Mesothelial cell of epicardium (in vitro differentiated cells): ENCODE measurements around the gene SORBS1. TPM values are rescaled to one million over a fixed set of nuclear protein-coding genes. Genes with fewer than 3 reads are reported as not detected.

ENCODE experiments used
- DNase-seq, 2 experiments: peaks; one replicate each; pipeline ENCODE4 v3.0.0; 2021; ENCODE audit warnings: low spot score in 2 of 2; ENCODE audit not compliant: unreplicated experiment in 2 of 2
- H3K27ac Mint-ChIP-seq: 2 replicates; pipeline ENCODE4 v1.8.0; 2021; ENCODE audit warnings: mixed read lengths
- H3K27me3 Mint-ChIP-seq: 2 replicates; pipeline ENCODE4 v1.8.0; 2021; ENCODE audit warnings: low read depth, mixed read lengths
- H3K36me3 Mint-ChIP-seq: 2 replicates; pipeline ENCODE4 v1.8.0; 2021; ENCODE audit warnings: mixed read lengths
- H3K4me1 Mint-ChIP-seq: 2 replicates; pipeline ENCODE4 v1.8.0; 2021; ENCODE audit warnings: mixed read lengths
- H3K4me3 Mint-ChIP-seq: 2 replicates; pipeline ENCODE4 v1.8.0; 2021; ENCODE audit warnings: mild to moderate bottlenecking, moderate library complexity, mixed read lengths
- H3K9me3 Mint-ChIP-seq: 2 replicates; pipeline ENCODE4 v1.8.0; 2021; ENCODE audit warnings: mixed read lengths
- total RNA-seq: library from RNA; stranded (reverse); gene quantifications from 3 replicates; pipeline ENCODE4 v1.2.1, GENCODE V29; 2021
- TF ChIP-seq, protein P1 (sequence below): fragments of 200-600 bp; sonication (generic); IDR thresholded peaks from one replicate; pipeline ENCODE4 v1.5.0; 2021; ENCODE audit warnings: antibody characterized with exemption; ENCODE audit not compliant: unreplicated experiment

SORBS1 gene
- total RNA-seq, 1 donor from 2014 or later, result 24.9 TPM

DNA sequence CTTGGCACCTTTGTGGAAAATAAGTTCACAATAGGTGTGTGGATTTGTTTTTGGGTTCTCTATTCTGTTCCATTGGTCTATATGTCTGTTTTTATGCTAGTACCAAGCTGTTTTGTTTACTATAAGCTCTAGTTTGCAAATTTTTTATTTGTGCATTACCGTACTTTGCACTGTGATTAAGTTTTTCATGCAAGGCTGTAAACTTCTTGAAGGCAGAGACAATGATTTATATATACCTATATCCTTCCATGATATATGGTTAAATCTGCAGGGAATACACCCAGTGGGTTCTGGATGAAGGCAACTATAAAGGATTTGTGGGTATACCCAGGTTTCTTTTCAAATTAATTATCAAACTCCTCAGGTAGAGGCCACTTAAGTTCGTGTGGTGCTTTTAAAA lies 178.6 kb downstream of the SORBS1 start:
- Mint-ChIP-seq H3K27ac (no peak overlapping the region), H3K4me1 (peaks cover 2% of the 10 kb centered on the region), H3K27me3 (no peaks in the 10 kb centered on the region), H3K36me3 (no peaks in the 10 kb centered on the region), H3K9me3 (no peaks in the 10 kb centered on the region), H3K4me3 (no peak overlapping the region)
- TF ChIP-seq, protein P1, sequence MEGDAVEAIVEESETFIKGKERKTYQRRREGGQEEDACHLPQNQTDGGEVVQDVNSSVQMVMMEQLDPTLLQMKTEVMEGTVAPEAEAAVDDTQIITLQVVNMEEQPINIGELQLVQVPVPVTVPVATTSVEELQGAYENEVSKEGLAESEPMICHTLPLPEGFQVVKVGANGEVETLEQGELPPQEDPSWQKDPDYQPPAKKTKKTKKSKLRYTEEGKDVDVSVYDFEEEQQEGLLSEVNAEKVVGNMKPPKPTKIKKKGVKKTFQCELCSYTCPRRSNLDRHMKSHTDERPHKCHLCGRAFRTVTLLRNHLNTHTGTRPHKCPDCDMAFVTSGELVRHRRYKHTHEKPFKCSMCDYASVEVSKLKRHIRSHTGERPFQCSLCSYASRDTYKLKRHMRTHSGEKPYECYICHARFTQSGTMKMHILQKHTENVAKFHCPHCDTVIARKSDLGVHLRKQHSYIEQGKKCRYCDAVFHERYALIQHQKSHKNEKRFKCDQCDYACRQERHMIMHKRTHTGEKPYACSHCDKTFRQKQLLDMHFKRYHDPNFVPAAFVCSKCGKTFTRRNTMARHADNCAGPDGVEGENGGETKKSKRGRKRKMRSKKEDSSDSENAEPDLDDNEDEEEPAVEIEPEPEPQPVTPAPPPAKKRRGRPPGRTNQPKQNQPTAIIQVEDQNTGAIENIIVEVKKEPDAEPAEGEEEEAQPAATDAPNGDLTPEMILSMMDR, result no peak
- DNase-seq, result no peak

DNA sequence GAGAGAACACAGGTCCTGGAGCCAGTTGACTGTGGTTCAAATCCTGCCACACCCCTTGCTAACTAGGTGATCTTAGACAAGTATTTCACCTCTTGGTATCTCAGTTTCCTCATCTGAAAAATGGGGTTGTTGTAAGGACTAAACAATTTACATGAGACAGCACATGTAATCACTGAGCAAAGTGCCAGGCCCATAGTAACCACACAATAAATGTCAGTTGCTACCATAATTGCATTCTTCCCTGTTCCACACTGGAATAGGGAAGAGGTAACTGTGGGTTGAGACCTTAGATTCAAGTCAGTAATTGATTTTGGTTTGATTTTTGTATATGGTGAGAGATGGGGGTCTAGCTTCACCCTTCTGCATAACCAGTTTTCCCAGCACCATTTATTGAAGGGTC lies 179.0 kb downstream of the SORBS1 start:
- Mint-ChIP-seq H3K9me3 (no peaks in the 10 kb centered on the region), H3K27ac (no peak overlapping the region), H3K4me1 (peaks cover 2% of the 10 kb centered on the region), H3K27me3 (no peaks in the 10 kb centered on the region), H3K4me3 (no peak overlapping the region), H3K36me3 (no peaks in the 10 kb centered on the region)
- DNase-seq, result no peak
- TF ChIP-seq, protein P1, result no peak

DNA sequence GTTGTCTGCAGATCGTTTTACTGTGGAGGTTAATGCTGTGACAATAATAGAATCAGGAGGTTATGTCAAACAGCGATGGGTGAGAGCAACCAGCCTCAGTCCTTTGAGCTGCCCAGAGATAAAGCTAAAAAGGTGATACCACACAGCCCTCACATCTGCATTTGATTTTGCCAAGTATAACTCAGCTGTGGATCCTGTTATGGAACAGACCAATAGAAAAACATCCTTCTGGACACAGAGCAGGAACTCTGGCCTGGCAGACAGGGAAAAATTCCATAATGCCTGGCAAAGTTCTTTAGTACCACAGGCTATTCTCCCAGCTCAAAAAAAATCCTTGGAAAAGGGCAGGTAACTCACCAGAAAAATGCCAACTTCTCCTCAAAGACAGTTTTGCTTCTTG lies 183.2 kb downstream of the SORBS1 start:
- TF ChIP-seq, protein P1, result no peak
- no peak for DNase-seq
- H3K27ac Mint-ChIP-seq, result no peak overlapping the region
- H3K4me3 Mint-ChIP-seq, result no peak overlapping the region
- H3K4me1 Mint-ChIP-seq, result peaks cover 2% of the 10 kb centered on the region
- no peaks in the 10 kb centered on the region for H3K9me3 Mint-ChIP-seq
- H3K27me3 Mint-ChIP-seq, result no peaks in the 10 kb centered on the region
- no peaks in the 10 kb centered on the region for H3K36me3 Mint-ChIP-seq

DNA sequence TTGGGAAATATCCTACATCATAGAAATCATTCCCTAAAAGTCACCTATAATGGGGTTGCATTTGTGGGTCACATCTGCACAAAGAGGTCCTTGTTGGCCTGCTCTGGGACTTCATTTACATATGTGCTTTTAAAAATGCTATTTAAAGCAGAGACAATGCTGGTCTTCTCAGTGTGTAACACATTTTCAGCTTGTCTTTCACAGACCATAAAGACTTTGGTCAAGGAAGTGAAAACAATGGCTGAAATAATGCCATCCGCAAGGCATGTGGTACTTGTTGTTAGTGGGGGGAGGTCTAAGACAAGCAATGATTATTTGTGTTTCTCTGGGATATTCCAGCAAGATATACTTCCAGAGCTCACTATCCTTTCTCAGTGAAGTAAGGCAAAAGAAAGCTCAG lies 185.8 kb downstream of the SORBS1 start:
- H3K9me3 Mint-ChIP-seq, result no peaks in the 10 kb centered on the region
- H3K4me3 Mint-ChIP-seq, result no peak overlapping the region
- no peak overlapping the region for H3K27ac Mint-ChIP-seq
- no peaks in the 10 kb centered on the region for H3K4me1 Mint-ChIP-seq
- TF ChIP-seq, protein P1, result no peak
- DNase-seq, result no peak
- H3K27me3 Mint-ChIP-seq, result peaks cover 3% of the 10 kb centered on the region
- no peaks in the 10 kb centered on the region for H3K36me3 Mint-ChIP-seq

DNA sequence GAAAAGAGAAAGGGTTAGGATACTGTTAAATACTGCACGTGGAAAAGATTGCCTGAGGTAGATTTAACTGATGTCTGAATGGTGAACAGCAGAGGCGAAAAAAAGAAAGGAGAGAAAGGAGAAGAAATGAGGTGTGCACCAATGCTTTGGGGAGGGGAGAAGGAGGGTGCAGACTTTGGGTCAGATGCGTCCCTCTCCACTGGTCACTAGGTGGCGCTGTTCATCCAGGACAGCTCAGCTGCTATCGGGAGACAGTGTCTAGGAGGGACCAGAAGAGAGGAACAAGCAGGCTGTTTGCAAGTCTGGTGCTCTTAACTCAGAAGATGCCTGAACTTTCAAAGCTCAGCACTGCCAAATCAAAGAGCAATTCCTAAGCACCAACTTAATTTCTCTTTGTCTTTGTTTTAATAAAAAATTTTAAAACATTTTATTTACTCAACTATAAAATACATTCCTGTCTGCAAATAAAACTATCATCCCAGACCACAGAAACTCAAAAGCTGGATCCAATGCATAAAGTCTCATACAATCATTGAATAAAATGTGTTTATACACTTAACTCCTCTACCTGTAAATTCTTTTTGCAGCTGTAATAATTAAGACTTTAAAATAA lies 186.5 kb downstream of the SORBS1 start:
- H3K27ac Mint-ChIP-seq, result no peak overlapping the region
- TF ChIP-seq, protein P1, result peak; percentile 78
- peak in 1 of 2 experiments; percentile 69 for DNase-seq
- no peak overlapping the region for H3K4me3 Mint-ChIP-seq
- H3K9me3 Mint-ChIP-seq, result no peaks in the 10 kb centered on the region
- H3K36me3 Mint-ChIP-seq, result no peaks in the 10 kb centered on the region
- no peaks in the 10 kb centered on the region for H3K4me1 Mint-ChIP-seq
- peaks cover 3% of the 10 kb centered on the region for H3K27me3 Mint-ChIP-seq

DNA sequence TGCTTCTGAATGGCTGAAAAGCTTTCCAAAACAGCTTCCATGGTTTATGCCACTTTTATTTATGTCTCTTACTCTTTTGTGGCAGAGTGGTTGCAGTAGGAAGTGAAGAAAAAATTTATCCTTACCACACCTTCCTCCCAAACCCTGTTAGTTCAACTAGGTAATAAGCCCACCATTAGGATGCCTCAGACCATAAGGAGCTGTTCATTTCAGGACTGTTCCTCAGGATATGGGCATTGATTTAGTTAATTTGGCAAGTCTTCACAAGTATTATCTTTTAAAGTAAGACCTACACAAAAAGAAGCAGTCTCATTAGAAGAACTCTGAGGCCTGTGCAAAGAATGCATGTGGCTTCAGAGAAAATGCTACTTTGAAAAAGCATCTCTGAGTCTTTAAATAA lies 187.5 kb downstream of the SORBS1 start:
- no peak for DNase-seq
- Mint-ChIP-seq H3K4me1 (no peaks in the 10 kb centered on the region), H3K27me3 (peaks cover 3% of the 10 kb centered on the region), H3K9me3 (no peaks in the 10 kb centered on the region), H3K4me3 (no peak overlapping the region), H3K36me3 (no peaks in the 10 kb centered on the region), H3K27ac (no peak overlapping the region)
- TF ChIP-seq, protein P1, result no peak
